BJ (cell line): Measurements from ENCODE around the gene MRPL18. TPM values are rescaled to one million over a fixed set of nuclear protein-coding genes. Genes with fewer than 3 reads are reported as not detected.

Experiments used
- CTCF ChIA-PET: fragments of 350-600 bp; formaldehyde crosslinking; extraction: SDS; loops from one replicate; lab custom pipeline; 2021; ENCODE audit warnings: antibody characterized with exemption, inconsistent platforms; lab: Yijun Ruan, JAX
- POLR2A ChIA-PET: fragments of 300-600 bp; sonication (Branson Sonifier 250); formaldehyde crosslinking; extraction: SDS; loops from one replicate; lab custom pipeline; 2021; ENCODE audit warnings: antibody characterized with exemption; lab: Charles Lee
- DNase-seq: peaks from one replicate; pipeline ENCODE4 v3.0.0-alpha.2; 2011; ENCODE audit warnings: low read depth
- H3K27me3 ChIP-seq: 2 replicates; pipeline ENCODE4 v1.6.0; 2011; ENCODE audit warnings: low read length; ENCODE audit not compliant: control insufficient read depth, insufficient read depth
- H3K36me3 ChIP-seq: 2 replicates; pipeline ENCODE4 v1.5.1; 2011; ENCODE audit warnings: low read length; ENCODE audit not compliant: control insufficient read depth, insufficient read depth
- H3K4me3 ChIP-seq: 2 replicates; pipeline ENCODE4 v1.5.1; 2011; ENCODE audit warnings: low read depth, mild to moderate bottlenecking, control low read depth, low read length
- polyA plus RNA-seq: library from polyadenylated mRNA; depleted of rRNA; stranded (reverse); fragments of >200 nt; gene quantifications from 2 replicates; pipeline ENCODE4 v1.2.3, GENCODE V29; 2011
- TF ChIP-seq, protein P1 (sequence below): IDR thresholded peaks from 2 replicates; pipeline ENCODE4 v1.5.1; 2011; ENCODE audit warnings: low read depth, mild to moderate bottlenecking, control low read depth, inconsistent platforms, low read length, moderate library complexity; ENCODE audit not compliant: insufficient read depth

MRPL18 gene
- polyA plus RNA-seq, 1 experiment = 83.6 TPM

GRCh38 chr6:159756508-159756907, 33.8 kb upstream of the MRPL18 start:
- POLR2A ChIA-PET = no interaction called here
- Histone ChIP-seq H3K36me3 (peaks cover 11% of the 10 kb centered on the region), H3K27me3 (no peaks in the 10 kb centered on the region), H3K4me3 (no peak overlapping the region)
- DNase-seq = no peak
- CTCF ChIA-PET = interaction anchor here (1.0 kb wide), 1 partner anchor 24 kb away, joined by 3 read pairs; no protein-coding TSS in a partner anchor
- TF ChIP-seq, protein P1, sequence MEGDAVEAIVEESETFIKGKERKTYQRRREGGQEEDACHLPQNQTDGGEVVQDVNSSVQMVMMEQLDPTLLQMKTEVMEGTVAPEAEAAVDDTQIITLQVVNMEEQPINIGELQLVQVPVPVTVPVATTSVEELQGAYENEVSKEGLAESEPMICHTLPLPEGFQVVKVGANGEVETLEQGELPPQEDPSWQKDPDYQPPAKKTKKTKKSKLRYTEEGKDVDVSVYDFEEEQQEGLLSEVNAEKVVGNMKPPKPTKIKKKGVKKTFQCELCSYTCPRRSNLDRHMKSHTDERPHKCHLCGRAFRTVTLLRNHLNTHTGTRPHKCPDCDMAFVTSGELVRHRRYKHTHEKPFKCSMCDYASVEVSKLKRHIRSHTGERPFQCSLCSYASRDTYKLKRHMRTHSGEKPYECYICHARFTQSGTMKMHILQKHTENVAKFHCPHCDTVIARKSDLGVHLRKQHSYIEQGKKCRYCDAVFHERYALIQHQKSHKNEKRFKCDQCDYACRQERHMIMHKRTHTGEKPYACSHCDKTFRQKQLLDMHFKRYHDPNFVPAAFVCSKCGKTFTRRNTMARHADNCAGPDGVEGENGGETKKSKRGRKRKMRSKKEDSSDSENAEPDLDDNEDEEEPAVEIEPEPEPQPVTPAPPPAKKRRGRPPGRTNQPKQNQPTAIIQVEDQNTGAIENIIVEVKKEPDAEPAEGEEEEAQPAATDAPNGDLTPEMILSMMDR = no peak

GRCh38 chr6:159758031-159759001, 32.0 kb upstream of the MRPL18 start:
- H3K27me3 ChIP-seq = no peaks in the 10 kb centered on the region
- H3K4me3 ChIP-seq = no peak overlapping the region
- TF ChIP-seq, protein P1 = peak; percentile 38
- no peak for DNase-seq
- peaks cover 8% of the 10 kb centered on the region for H3K36me3 ChIP-seq
- POLR2A ChIA-PET = no interaction called here
- CTCF ChIA-PET = interaction anchor here (1.0 to 2.3 kb wide), 2 partner anchors 11 to 72 kb away, joined by 3 to 5 read pairs; no protein-coding TSS in a partner anchor

DNA sequence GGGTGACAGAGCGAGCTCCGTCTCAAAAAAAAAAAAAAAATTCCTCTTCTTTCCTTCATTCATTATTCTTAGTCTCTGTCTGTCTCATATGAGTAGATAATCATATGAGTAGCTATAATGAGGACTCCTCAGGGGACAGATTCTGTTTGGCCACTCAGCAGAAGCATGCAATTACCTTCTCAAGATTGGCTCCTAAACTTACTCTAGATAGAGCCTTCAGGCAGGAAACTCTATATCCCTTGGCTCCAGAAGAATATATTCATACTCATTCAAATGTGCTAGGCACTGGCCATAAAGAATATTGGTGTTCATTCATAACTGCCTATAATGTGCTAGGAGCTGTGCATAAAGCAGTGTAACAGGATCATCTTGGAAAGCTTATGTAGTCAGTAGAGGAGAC, 30.6 kb upstream of the MRPL18 start:
- ChIA-PET POLR2A (interaction anchor here (0.6 kb wide), 1 partner anchor 29 kb away, joined by 4 read pairs; no protein-coding TSS in a partner anchor), CTCF (interaction anchor here (0.6 to 2.3 kb wide), 4 partner anchors 8 to 127 kb away, joined by 3 to 6 read pairs (median 4); no protein-coding TSS in a partner anchor)
- H3K36me3 ChIP-seq = peaks cover 8% of the 10 kb centered on the region

DNA sequence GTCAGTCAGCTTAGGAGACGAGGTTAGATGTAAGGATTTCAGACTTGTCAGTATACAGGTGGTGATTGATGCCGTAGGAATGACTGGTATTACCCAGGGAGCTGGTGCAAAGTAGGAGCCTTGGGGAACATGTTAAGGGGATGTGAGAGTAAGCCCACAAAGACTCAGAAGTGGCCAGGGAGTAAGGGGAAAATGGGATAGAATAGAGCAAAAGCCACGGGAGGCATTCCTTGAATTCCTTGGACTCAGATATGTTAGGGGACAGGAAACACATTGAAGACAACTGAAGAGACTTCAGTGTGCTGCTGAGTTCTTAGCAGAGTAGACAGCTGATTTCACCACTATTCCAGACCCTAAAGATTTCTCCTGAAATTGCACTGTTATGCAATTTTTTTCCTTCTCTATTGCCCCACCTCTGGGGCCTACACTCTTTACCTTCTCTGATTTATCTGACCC, 29.6 kb upstream of the MRPL18 start:
- H3K27me3 ChIP-seq = no peaks in the 10 kb centered on the region
- H3K4me3 ChIP-seq = no peak overlapping the region
- DNase-seq = no peak
- TF ChIP-seq, protein P1 = no peak
- H3K36me3 ChIP-seq = peaks cover 5% of the 10 kb centered on the region
- POLR2A ChIA-PET = no interaction called here
- CTCF ChIA-PET = interaction anchor here (1.0 to 1.5 kb wide), 3 partner anchors 9 to 69 kb away, joined by 3 to 6 read pairs (median 3); partner anchors contain the start of gene MRPL18

More for the DNA sequence above, 30.6 kb upstream of the MRPL18 start:
- DNase-seq = no peak
- TF ChIP-seq, protein P1 = no peak
- H3K4me3 ChIP-seq = no peak overlapping the region
- H3K27me3 ChIP-seq = no peaks in the 10 kb centered on the region
